GM13976 (cell line): Measurements from ENCODE around the gene OXSR1.

Experiments used
- DNase-seq: peaks from one replicate; pipeline ENCODE4 v3.0.0; 2012; ENCODE audit warnings: low spot score
- CTCF ChIP-seq: IDR thresholded peaks from 2 replicates; pipeline ENCODE4 v1.5.1; 2012; ENCODE audit warnings: borderline replicate concordance, mild to moderate bottlenecking; ENCODE audit not compliant: insufficient read depth; ENCODE audit errors: extremely low read depth, missing control alignments, control extremely low read depth
- in situ Hi-C: fragments of 300-500 bp; cut with MboI; formaldehyde crosslinking; loops from one replicate; pipeline ENCODE4 v1.12.0; 2022; ENCODE audit warnings: low sequenced_read_pairs, mixed read lengths, inconsistent platforms; ENCODE audit not compliant: unreplicated experiment

The OXSR1 gene

GRCh38 chr3:38122712-38123290, 42.5 kb upstream of the OXSR1 start:
- in situ Hi-C loops, result no loop called here
- no peak for TF ChIP-seq CTCF
- DNase-seq, result no peak

GRCh38 chr3:38124324-38125122, 40.8 kb upstream of the OXSR1 start:
- DNase-seq, result no peak
- no peak for TF ChIP-seq CTCF
- in situ Hi-C loops, result loop anchor here (25.0 kb wide), 1 partner anchor 363 kb away; the partner anchor contains the start of gene EXOG

DNA sequence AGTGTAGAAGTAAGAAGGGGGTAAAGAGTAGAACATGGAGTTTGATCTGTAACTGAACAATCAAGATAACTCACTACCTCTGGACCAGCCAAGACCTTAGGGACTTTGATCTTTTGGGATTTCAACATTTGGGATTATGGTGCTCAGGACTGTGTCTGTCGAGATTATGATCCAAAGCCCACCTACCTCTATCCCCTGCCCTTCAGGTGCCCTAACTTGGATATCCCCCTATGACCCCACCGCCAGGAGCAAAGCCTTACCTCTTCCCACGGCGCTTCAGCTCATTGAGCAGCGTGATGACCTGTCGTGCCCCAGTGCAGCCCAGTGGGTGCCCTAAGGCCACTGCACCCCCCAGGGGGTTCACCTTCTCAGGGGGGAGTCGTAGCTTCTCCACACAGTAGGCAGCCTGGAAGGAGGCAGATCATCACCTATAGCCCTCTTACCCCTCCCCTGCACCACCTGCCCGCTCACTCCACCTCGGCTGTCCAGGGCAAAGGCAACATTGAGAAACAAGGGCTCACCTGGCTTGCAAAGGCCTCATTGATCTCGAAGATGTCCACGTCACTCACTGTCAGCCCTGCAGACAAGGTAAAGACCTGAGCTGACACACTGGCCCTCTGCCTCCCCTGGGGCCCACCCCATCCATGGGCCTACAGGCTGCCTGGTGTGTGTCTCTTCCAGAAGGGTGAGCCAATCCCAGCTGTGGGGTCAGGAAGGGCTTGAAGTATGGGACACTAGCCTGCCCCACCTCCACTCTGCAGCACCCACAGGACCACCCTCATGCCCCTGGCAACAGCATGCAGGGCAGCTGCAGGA, 39.8 kb upstream of the OXSR1 start:
- no peak for TF ChIP-seq CTCF
- in situ Hi-C loops, result loop anchor here (25.0 kb wide), 1 partner anchor 362 kb away; the partner anchor contains the start of gene EXOG
- DNase-seq, result no peak

- in situ Hi-C loops, result loop anchor here (25.0 kb wide), 1 partner anchor 361 kb away; the partner anchor contains the start of gene EXOG
- no peak for TF ChIP-seq CTCF
- DNase-seq, result no peak
These were observed 39.0 kb upstream of the OXSR1 start for GRCh38 chr3:38126121-38126892.

DNA sequence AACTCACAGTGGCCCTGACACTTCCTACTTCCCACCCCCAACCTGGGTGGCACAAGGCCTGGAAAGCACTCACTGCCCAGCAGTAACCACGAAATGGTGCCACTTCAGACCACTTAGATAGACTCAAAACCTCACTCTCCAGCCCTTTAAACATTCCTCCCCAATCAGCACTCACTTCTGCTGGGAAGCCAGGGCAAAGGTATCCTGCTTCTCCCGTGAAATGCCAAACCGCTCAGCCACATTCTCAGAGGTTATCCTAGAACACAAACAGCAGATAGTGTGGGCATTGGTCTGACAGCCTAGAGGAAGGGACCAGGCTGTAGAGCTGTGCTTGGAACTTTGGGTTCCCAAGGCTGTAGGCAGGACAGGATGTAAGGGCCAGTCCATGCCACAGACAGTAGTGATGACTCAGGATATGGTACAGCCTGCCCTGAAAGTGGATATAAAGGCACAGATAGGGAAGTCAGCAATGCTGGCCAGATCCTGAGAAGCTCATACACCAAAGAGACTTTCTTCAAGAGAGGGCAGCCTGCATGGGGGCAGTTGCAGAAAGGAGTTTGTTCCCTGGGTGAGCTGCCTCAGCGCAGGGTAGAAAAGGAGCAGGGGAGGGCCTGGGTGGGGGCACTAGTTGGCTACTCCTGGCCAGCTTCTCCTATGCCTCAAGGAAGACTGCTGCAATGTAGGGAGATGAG, 37.6 kb upstream of the OXSR1 start:
- TF ChIP-seq CTCF, result no peak
- in situ Hi-C loops, result loop anchor here (25.0 kb wide), 1 partner anchor 360 kb away; the partner anchor contains the start of gene EXOG
- DNase-seq, result no peak
